Astrocyte of the cerebellum (primary cell): Measurements from ENCODE around the gene GIMD1.

ENCODE experiments used
- DNase-seq: peaks from one replicate; pipeline ENCODE4 v3.0.0-alpha.2; 2011; ENCODE audit warnings: low read depth
- H3K4me3 ChIP-seq: 2 replicates; pipeline ENCODE4 v1.5.1; 2011; ENCODE audit warnings: mild to moderate bottlenecking, low read depth, low read length, moderate library complexity
- CTCF ChIP-seq: IDR thresholded peaks from 2 replicates; pipeline ENCODE4 v1.5.1; 2012; ENCODE audit warnings: low read length, low read depth, moderate library complexity, mild to moderate bottlenecking; ENCODE audit errors: missing control alignments
- in situ Hi-C: cut with HindIII; loops from 2 replicates; pipeline ENCODE4 v1.10.0; 2017; ENCODE audit warnings: low sequenced_read_pairs

GIMD1 gene

GRCh38 chr4:106312997-106313522 lies 55.5 kb downstream of the GIMD1 start:
- TF ChIP-seq CTCF: no peak
- DNase-seq: no peak
- in situ Hi-C loops: no loop called here
- H3K4me3 ChIP-seq: no peak overlapping the region

- in situ Hi-C loops: no loop called here
- DNase-seq: peak; percentile 19
- H3K4me3 ChIP-seq: no peak overlapping the region
- no peak for TF ChIP-seq CTCF
These were observed 56.2 kb downstream of the GIMD1 start for GRCh38 chr4:106312377-106312776.
